Measurements from ENCODE around the gene ACADM. TPM values are rescaled to one million over a fixed set of nuclear protein-coding genes. Genes with fewer than 3 reads are reported as not detected.

The ACADM gene
- total RNA-seq, 3 donors from 2014 or later (not counting 1 experiment from before 2014, with no cell fraction given): 15.2 to 20.9 (median 17.7) TPM

DNA sequence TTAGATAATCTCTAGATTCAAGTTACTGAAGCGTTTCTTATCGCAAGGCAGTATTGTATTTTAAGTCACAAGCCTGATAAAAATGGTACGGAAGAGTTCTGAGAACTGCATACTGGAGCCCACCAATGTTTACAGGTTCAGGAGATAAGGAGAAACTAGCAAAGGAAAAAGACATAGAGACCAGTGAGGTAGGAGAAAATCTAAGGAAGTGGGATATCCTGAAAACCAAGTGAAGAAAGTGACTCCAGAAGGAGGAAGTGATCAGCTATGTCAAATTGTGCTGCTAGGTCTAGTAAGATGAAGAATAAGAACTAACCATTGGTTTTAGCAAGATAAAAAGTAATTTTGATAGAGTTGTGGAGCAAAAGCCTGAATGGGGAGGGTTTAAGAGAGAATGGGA, 31.0 kb upstream of the ACADM start:
- H3K4me1 ChIP-seq (ENCODE audit: control insufficient read depth, insufficient read depth, low read length): no peaks in the 10 kb centered on the region
- 59% methylated on average over 3 of the region's 3 CpGs for WGBS (ENCODE audit: insufficient coverage)
- no peaks in the 10 kb centered on the region for H3K9me3 ChIP-seq (ENCODE audit: control insufficient read depth, insufficient read depth, low read length)
- H3K27ac ChIP-seq (ENCODE audit: low read length): no peak overlapping the region
- intact Hi-C loops (cut with micrococcal nuclease): no loop called here
- H3K36me3 ChIP-seq (ENCODE audit: control insufficient read depth, insufficient read depth, low read length): no peaks in the 10 kb centered on the region
- no peaks in the 10 kb centered on the region for H3K27me3 ChIP-seq (ENCODE audit: control insufficient read depth, insufficient read depth, low read length)
- H3K4me1 Mint-ChIP-seq: no peaks in the 10 kb centered on the region
- no peak for ATAC-seq
- no peak overlapping the region for H3K4me3 Mint-ChIP-seq
- H3K4me3 ChIP-seq (ENCODE audit: low read length): no peak overlapping the region
- H3K27me3 Mint-ChIP-seq (ENCODE audit: low read depth in 2 of 2): peaks cover 4 to 7% of the 10 kb centered on the region in 2 donors
- TF ChIP-seq, protein P1, sequence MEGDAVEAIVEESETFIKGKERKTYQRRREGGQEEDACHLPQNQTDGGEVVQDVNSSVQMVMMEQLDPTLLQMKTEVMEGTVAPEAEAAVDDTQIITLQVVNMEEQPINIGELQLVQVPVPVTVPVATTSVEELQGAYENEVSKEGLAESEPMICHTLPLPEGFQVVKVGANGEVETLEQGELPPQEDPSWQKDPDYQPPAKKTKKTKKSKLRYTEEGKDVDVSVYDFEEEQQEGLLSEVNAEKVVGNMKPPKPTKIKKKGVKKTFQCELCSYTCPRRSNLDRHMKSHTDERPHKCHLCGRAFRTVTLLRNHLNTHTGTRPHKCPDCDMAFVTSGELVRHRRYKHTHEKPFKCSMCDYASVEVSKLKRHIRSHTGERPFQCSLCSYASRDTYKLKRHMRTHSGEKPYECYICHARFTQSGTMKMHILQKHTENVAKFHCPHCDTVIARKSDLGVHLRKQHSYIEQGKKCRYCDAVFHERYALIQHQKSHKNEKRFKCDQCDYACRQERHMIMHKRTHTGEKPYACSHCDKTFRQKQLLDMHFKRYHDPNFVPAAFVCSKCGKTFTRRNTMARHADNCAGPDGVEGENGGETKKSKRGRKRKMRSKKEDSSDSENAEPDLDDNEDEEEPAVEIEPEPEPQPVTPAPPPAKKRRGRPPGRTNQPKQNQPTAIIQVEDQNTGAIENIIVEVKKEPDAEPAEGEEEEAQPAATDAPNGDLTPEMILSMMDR (IDR thresholded peaks at IDR 0.05): no peak
- DNase-seq: no peak
- no peak overlapping the region for H3K27ac Mint-ChIP-seq
- H3K36me3 Mint-ChIP-seq: no peaks in the 10 kb centered on the region
- H3K9me3 Mint-ChIP-seq: no peaks in the 10 kb centered on the region

GRCh38 chr1:75696000-75696399, 28.5 kb upstream of the ACADM start:
- H3K27ac ChIP-seq (ENCODE audit: low read length): no peak overlapping the region
- H3K27me3 ChIP-seq (ENCODE audit: control insufficient read depth, insufficient read depth, low read length): no peaks in the 10 kb centered on the region
- H3K27ac Mint-ChIP-seq: no peak overlapping the region
- WGBS (ENCODE audit: insufficient coverage): 83% methylated on average over 2 of the region's 3 CpGs
- H3K4me1 Mint-ChIP-seq: no peaks in the 10 kb centered on the region
- intact Hi-C loops (cut with micrococcal nuclease): no loop called here
- DNase-seq (no peak), ATAC-seq (no peak)
- H3K4me3 Mint-ChIP-seq: no peak overlapping the region
- H3K9me3 Mint-ChIP-seq: no peaks in the 10 kb centered on the region
- no peak overlapping the region for H3K4me3 ChIP-seq (ENCODE audit: low read length)
- no peaks in the 10 kb centered on the region for H3K36me3 Mint-ChIP-seq
- H3K36me3 ChIP-seq (ENCODE audit: control insufficient read depth, insufficient read depth, low read length): no peaks in the 10 kb centered on the region
- no peaks in the 10 kb centered on the region for H3K9me3 ChIP-seq (ENCODE audit: control insufficient read depth, insufficient read depth, low read length)
- H3K27me3 Mint-ChIP-seq (ENCODE audit: low read depth in 2 of 2): peaks cover 15 to 26% of the 10 kb centered on the region in 2 donors
- no peaks in the 10 kb centered on the region for H3K4me1 ChIP-seq (ENCODE audit: control insufficient read depth, insufficient read depth, low read length)
- TF ChIP-seq, protein P1 (IDR thresholded peaks at IDR 0.05): no peak

DNA sequence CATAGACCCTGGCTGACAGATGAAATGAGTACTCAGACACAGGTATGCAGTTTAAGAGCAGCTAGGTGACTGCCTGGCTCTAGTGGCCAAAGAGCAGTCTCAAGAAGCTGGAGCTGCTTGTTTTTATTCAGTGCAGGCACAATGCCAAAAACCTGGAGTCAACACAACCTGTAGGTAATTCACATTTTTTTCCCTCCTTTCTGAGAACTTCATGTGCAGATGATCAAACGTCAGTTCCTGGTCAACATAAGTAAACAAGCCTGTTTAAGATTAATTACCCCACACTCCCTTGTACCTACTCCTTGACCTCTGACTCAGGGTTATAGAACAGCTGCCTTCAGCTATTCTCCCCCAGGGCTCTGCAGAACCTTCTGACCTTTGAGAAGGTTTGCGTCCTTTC, 17.3 kb upstream of the ACADM start:
- Histone ChIP-seq H3K4me3 (ENCODE audit: low read length) (no peak overlapping the region), H3K36me3 (ENCODE audit: control insufficient read depth, insufficient read depth, low read length) (no peaks in the 10 kb centered on the region), H3K27ac (ENCODE audit: low read length) (no peak overlapping the region), H3K27me3 (ENCODE audit: control insufficient read depth, insufficient read depth, low read length) (peaks cover 23% of the 10 kb centered on the region), H3K9me3 (ENCODE audit: control insufficient read depth, insufficient read depth, low read length) (no peaks in the 10 kb centered on the region), H3K4me1 (ENCODE audit: control insufficient read depth, insufficient read depth, low read length) (no peaks in the 10 kb centered on the region)
- WGBS (ENCODE audit: insufficient coverage): 86% methylated on average over 1 of the region's 2 CpGs
- Mint-ChIP-seq H3K9me3 (no peaks in the 10 kb centered on the region), H3K27me3 (ENCODE audit: low read depth in 2 of 2) (peaks cover 19 to 29% of the 10 kb centered on the region in 2 donors), H3K27ac (no peak overlapping the region), H3K4me1 (no peaks in the 10 kb centered on the region), H3K36me3 (no peaks in the 10 kb centered on the region), H3K4me3 (no peak overlapping the region)
- DNase-seq (no peak), ATAC-seq (no peak)
- intact Hi-C loops (cut with micrococcal nuclease): no loop called here
- TF ChIP-seq, protein P1 (IDR thresholded peaks at IDR 0.05): no peak

GRCh38 chr1:75708910-75709309, 15.6 kb upstream of the ACADM start:
- Histone ChIP-seq H3K27me3 (ENCODE audit: control insufficient read depth, insufficient read depth, low read length) (peaks cover 26% of the 10 kb centered on the region), H3K4me3 (ENCODE audit: low read length) (no peak overlapping the region), H3K36me3 (ENCODE audit: control insufficient read depth, insufficient read depth, low read length) (no peaks in the 10 kb centered on the region), H3K9me3 (ENCODE audit: control insufficient read depth, insufficient read depth, low read length) (no peaks in the 10 kb centered on the region), H3K4me1 (ENCODE audit: control insufficient read depth, insufficient read depth, low read length) (no peaks in the 10 kb centered on the region), H3K27ac (ENCODE audit: low read length) (no peak overlapping the region)
- TF ChIP-seq, protein P1 (IDR thresholded peaks at IDR 0.05): no peak
- Mint-ChIP-seq H3K27me3 (ENCODE audit: low read depth in 2 of 2) (peaks cover 24 to 39% of the 10 kb centered on the region in 2 donors), H3K9me3 (no peaks in the 10 kb centered on the region), H3K36me3 (no peaks in the 10 kb centered on the region), H3K4me1 (no peaks in the 10 kb centered on the region), H3K4me3 (no peak overlapping the region), H3K27ac (no peak overlapping the region)
- DNase-seq (no peak), ATAC-seq (no peak)
- intact Hi-C loops (cut with micrococcal nuclease): no loop called here
- WGBS (ENCODE audit: insufficient coverage): 89% methylated on average over 1 of the region's 2 CpGs
